Heart left ventricle (tissue), 13 donors: Measurements from ENCODE around the gene RBPJL.

Source experiments
- CTCF ChIP-seq, 12 donors: fragments of 200-600 bp; sonication (generic) in 4 of 12; IDR thresholded peaks; one replicate each; pipeline versions ENCODE4 v1.5.0 to v1.8.0; 2018 to 2022; ENCODE audit warnings: antibody characterized with exemption in 12 of 12, mild to moderate bottlenecking in 5 of 12
- POLR2A ChIP-seq, 2 donors: fragments of 450-650 bp; IDR thresholded peaks; one replicate each; pipeline ENCODE4 v1.6.1; 2017; ENCODE audit warnings: antibody characterized with exemption in 2 of 2, mild to moderate bottlenecking in 2 of 2, moderate library complexity in 2 of 2
- donor health status: ischemic (EF 13 %, LVEDD 7.1; RV severe dilation, severe dysfunction).
- donor health status: DM: no; HTN: yes; CAD: no.
- donor health status: DM: no; HTN: no; CAD: no.
- donor health status: ischemic (EF 25% LVEDD 6.9; RV normal size, moderate dysfunction).
- donor health status: ischemic (EF 25% LVEDD 5.7; RV mildly dilated, moderate dysfunction).
- donor health status: ischemic (EF 35%, LVEDD 5.7; RV mildly dilated, moderate dysfunction).
- donor health status: nonischemic (EF 11% LVEDD 7.7; RV severe dilation, severe dysfunction).
- donor health status: DM: yes; HTN: yes; CAD: no.
- donor health status: PGD.
- donor health status: ischemic (EF 29% LVEDD 5.4; RV normal size, mild dysfunction).
- donor health status: nonischemic (EF 23%, LVEDD 6.1; RV moderate dilation, normal function).

DNA sequence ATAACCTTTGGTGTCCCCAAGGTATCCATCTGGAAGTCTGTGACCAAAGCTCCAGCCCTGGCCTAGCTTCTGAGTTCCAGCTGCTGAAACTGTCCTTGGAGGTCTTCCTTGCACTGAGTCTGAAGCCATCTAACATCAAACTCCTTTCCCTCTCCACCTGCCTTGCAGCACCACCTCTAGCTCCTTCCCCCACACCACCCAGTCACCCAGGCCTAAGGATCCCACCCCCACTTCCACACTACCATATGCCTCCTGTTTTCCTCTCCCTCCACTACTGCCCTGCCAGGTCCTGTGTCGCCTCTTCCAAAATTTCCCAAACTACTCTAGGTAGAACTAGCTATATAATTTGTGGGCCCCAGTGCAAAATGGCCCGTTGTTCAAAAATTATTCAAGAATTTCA is 12.3 kb downstream of the RBPJL start:
- TF ChIP-seq CTCF (IDR thresholded peaks at IDR 0.05) (no peak), POLR2A (IDR thresholded peaks at IDR 0.05) (no peak)
